Measurements from ENCODE around the gene BRD1. TPM values are rescaled to one million over a fixed set of nuclear protein-coding genes. Genes with fewer than 3 reads are reported as not detected.

Gene BRD1
- total and polyA plus RNA-seq, 9 of the 15 experiments (the other 6 are each of a cell fraction or from before 2014, with no cell fraction given), result 0.42 to 17.6 (median 5.5) TPM

DNA sequence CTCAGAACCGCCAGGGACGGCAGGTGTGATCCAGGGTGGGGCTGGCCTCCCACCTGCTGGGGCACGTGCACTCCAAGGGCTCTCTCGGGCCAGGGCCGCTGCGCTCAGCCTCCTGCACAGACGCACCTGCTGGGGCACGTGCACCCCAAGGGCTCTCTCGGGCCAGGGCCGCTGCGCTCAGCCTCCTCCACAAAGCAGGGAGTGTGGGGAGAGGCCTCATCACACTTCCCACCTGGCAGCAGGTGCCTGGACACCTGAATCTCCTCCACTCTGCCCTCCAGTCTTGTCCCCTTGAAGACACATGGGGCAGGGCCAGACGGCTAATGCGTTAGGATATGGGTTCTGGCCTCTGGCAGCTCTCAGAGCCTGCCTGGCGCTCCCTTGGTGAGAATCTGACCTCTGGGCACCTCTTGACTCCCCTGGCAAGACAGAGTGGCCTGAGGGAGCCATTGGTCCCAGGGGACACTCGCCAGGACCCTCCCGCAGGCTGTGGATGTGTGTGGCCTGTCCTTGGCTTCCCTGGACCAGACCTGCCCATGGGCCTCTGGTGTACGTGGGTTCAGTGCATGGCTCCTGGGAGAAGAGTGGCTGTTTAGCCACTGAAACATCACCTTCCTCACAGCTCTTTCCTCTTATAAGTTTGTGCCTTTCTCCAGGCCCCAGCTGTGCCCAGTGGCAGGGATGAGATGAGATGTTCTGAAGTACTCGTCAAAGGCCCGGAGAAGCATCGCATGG lies 73.5 kb downstream of the BRD1 start:
- no peak for ATAC-seq
- H3K9me3 ChIP-seq (replicated peaks; ENCODE audit: control insufficient read depth, insufficient read depth, low read depth, low read length), result no peaks in the 10 kb centered on the region
- no TSS peak for BruUV-seq (replicated peaks)
- H3K9me1 ChIP-seq (ENCODE audit: control insufficient read depth, insufficient read depth, low read length), result no peaks in the 10 kb centered on the region
- CTCF ChIA-PET (ENCODE audit: low intra/inter-chr PET ratio), result no interaction called here
- intact Hi-C loops (cut with micrococcal nuclease), result no loop called here
- H4K20me1 ChIP-seq (replicated peaks; ENCODE audit: control insufficient read depth, insufficient read depth, low read length), result no peaks in the 10 kb centered on the region
- H3K27me3 ChIP-seq (ENCODE audit: control insufficient read depth in 2 of 2, insufficient read depth in 2 of 2, low read length in 2 of 2), result peaks cover 6 to 35% of the 10 kb centered on the region in 2 experiments; a peak in 4 of 5 replicates
- no peak overlapping the region for H2AFZ ChIP-seq (ENCODE audit: low read depth, low read length)
- peak in 1 of 4 experiments; percentile 2 for DNase-seq (ENCODE audit: extremely low read depth in 1 of 4, low spot score in 3 of 4)
- no peak overlapping the region for H3K4me3 ChIP-seq
- H3K4me1 ChIP-seq (replicated peaks in 1 of 2; ENCODE audit: control insufficient read depth in 2 of 2, insufficient read depth in 2 of 2, low read length in 2 of 2), result peaks cover 0 to 16% of the 10 kb centered on the region in 2 experiments; a peak in 3 of 5 replicates
- no peak overlapping the region for H3K4me2 ChIP-seq (ENCODE audit: insufficient read depth, low read length)
- no peak for FAIRE-seq
- H3K79me2 ChIP-seq (ENCODE audit: control insufficient read depth, insufficient read depth, low read length), result no peaks in the 10 kb centered on the region
- no peak overlapping the region for H3K9ac ChIP-seq (ENCODE audit: insufficient read depth in 1 of 2, low read depth in 2 of 2, low read length in 2 of 2)
- in situ Hi-C loops (cut with MboI), result no loop called here
- H3K36me3 ChIP-seq (ENCODE audit: control insufficient read depth, insufficient read depth, low read length), result no peaks in the 10 kb centered on the region
- POLR2A ChIA-PET, result no interaction called here
- WGBS (ENCODE audit: insufficient coverage, low coverage, missing lambda C conversion rate), result 4% methylated on average over 13 of the region's 20 CpGs
- no peak overlapping the region for H3K27ac ChIP-seq (ENCODE audit: extremely low read depth, low read depth, low read length)
- TF ChIP-seq, protein P1, sequence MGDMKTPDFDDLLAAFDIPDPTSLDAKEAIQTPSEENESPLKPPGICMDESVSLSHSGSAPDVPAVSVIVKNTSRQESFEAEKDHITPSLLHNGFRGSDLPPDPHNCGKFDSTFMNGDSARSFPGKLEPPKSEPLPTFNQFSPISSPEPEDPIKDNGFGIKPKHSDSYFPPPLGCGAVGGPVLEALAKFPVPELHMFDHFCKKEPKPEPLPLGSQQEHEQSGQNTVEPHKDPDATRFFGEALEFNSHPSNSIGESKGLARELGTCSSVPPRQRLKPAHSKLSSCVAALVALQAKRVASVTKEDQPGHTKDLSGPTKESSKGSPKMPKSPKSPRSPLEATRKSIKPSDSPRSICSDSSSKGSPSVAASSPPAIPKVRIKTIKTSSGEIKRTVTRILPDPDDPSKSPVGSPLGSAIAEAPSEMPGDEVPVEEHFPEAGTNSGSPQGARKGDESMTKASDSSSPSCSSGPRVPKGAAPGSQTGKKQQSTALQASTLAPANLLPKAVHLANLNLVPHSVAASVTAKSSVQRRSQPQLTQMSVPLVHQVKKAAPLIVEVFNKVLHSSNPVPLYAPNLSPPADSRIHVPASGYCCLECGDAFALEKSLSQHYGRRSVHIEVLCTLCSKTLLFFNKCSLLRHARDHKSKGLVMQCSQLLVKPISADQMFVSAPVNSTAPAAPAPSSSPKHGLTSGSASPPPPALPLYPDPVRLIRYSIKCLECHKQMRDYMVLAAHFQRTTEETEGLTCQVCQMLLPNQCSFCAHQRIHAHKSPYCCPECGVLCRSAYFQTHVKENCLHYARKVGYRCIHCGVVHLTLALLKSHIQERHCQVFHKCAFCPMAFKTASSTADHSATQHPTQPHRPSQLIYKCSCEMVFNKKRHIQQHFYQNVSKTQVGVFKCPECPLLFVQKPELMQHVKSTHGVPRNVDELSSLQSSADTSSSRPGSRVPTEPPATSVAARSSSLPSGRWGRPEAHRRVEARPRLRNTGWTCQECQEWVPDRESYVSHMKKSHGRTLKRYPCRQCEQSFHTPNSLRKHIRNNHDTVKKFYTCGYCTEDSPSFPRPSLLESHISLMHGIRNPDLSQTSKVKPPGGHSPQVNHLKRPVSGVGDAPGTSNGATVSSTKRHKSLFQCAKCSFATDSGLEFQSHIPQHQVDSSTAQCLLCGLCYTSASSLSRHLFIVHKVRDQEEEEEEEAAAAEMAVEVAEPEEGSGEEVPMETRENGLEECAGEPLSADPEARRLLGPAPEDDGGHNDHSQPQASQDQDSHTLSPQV (IDR thresholded peaks at IDR 0.05), result no peak
- TF ChIP-seq TEAD2 (tag; IDR thresholded peaks at IDR 0.05) (no peak), NCOA2 (IDR thresholded peaks at IDR 0.05; ENCODE audit: partially characterized antibody in 2 of 2) (no peak), OTX1 (CRISPR knock-in tag; IDR thresholded peaks at IDR 0.05) (no peak), KHSRP (IDR thresholded peaks at IDR 0.05) (no peak), EGR1 (conservative IDR thresholded peaks at IDR 0.05) (no peak), ZNF311 (CRISPR knock-in tag; IDR thresholded peaks at IDR 0.05) (no peak), ZSCAN29 (IDR thresholded peaks at IDR 0.05) (no peak), GATA2 (CRISPR knock-in tag; IDR thresholded peaks at IDR 0.05) (no peak), NFATC3 (IDR thresholded peaks at IDR 0.05) (no peak), TEAD1 (CRISPR knock-in tag; IDR thresholded peaks at IDR 0.05) (no peak), ZBTB8A (IDR thresholded peaks at IDR 0.05; ENCODE audit: partially characterized antibody) (no peak), MCM2 (IDR thresholded peaks at IDR 0.05; ENCODE audit: low read depth) (no peak)
- TF ChIP-seq, protein P2, sequence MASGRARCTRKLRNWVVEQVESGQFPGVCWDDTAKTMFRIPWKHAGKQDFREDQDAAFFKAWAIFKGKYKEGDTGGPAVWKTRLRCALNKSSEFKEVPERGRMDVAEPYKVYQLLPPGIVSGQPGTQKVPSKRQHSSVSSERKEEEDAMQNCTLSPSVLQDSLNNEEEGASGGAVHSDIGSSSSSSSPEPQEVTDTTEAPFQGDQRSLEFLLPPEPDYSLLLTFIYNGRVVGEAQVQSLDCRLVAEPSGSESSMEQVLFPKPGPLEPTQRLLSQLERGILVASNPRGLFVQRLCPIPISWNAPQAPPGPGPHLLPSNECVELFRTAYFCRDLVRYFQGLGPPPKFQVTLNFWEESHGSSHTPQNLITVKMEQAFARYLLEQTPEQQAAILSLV (tag; IDR thresholded peaks at IDR 0.05), result no peak

All from K562 (cell line).